A549 (cell line): ENCODE results near the gene RPL5. TPM values are rescaled to one million over a fixed set of nuclear protein-coding genes. Genes with fewer than 3 reads are reported as not detected.

Experiments
- ATAC-seq, 2 experiments: fragments of 200-7000 bp in 1 of 2; fragments of >200 bp in 1 of 2; cut with Nextera tagmentation in 1 of 2; cut with Tn5 transposase in 1 of 2; 3 replicates each; pipeline versions ENCODE4 v1.8.0 to v1.9.1; 2018 to 2020; ENCODE audit warnings: mild to moderate bottlenecking in 1 of 2, moderate library complexity in 1 of 2
- CTCF ChIA-PET: fragments of 300-600 bp; sonication (Branson Sonifier 250); formaldehyde crosslinking; extraction: SDS; loops from one replicate; lab custom pipeline; 2021; ENCODE audit warnings: antibody characterized with exemption, inconsistent platforms; lab: Yijun Ruan, JAX
- POLR2A ChIA-PET: fragments of 350-600 bp; formaldehyde crosslinking; extraction: SDS; loops from one replicate; lab custom pipeline; 2021; ENCODE audit warnings: antibody characterized with exemption, inconsistent platforms; lab: Yijun Ruan, JAX
- DNase-seq, 2 experiments: peaks; one replicate each; pipeline versions ENCODE4 v3.0.0 to v3.0.0-alpha.2; 2011 to 2016; ENCODE audit warnings: low read depth in 1 of 2, low spot score in 1 of 2
- FAIRE-seq: peaks from 2 replicates; lab custom pipeline; 2011; peaks lifted over from hg19 to GRCh38; lab: Jason Lieb, UNC
- H3K27ac ChIP-seq, 2 experiments: fragments of >200 bp; sonication (Bioruptor Twin); formaldehyde crosslinking; 3 replicates each; pipeline ENCODE4 v1.5.1; 2016 to 2017
- H3K4me1 ChIP-seq: fragments of >200 bp; sonication (Bioruptor Twin); formaldehyde crosslinking; 3 replicates; pipeline ENCODE4 v1.6.1; 2016
- H3K4me2 ChIP-seq: fragments of >200 bp; sonication (Bioruptor Twin); formaldehyde crosslinking; 3 replicates; pipeline ENCODE4 v1.6.1; 2016
- H3K4me3 ChIP-seq: fragments of >200 bp; sonication (Bioruptor Twin); formaldehyde crosslinking; 3 replicates; pipeline ENCODE4 v1.5.1; 2016
- H3K9me3 ChIP-seq: fragments of >200 bp; sonication (Bioruptor Twin); formaldehyde crosslinking; 3 replicates; pipeline ENCODE4 v1.6.1; 2016
- BHLHE40 ChIP-seq: IDR thresholded peaks from 2 replicates; pipeline ENCODE4 v1.6.1; 2012; ENCODE audit warnings: low read depth, low read length, inconsistent platforms
- CBX2 ChIP-seq: fragments of 200-600 bp; sonication (generic); IDR thresholded peaks from 2 replicates; pipeline ENCODE4 v1.6.1; 2016; ENCODE audit warnings: low read depth, mild to moderate bottlenecking, borderline replicate concordance
- CBX8 ChIP-seq: fragments of 200-600 bp; sonication (generic); IDR thresholded peaks from 2 replicates; pipeline ENCODE4 v1.6.1; 2016
- CHD2 ChIP-seq: fragments of 150-350 bp; IDR thresholded peaks from 2 replicates; pipeline ENCODE4 v1.6.1; 2014; ENCODE audit warnings: low read length; ENCODE audit not compliant: partially characterized antibody
- E2F6 ChIP-seq: IDR thresholded peaks from 2 replicates; pipeline ENCODE4 v1.6.1; 2012; ENCODE audit warnings: low read depth, borderline replicate concordance
- EHMT2 ChIP-seq: fragments of 200-600 bp; sonication (generic); IDR thresholded peaks from 2 replicates; pipeline ENCODE4 v1.6.1; 2016; ENCODE audit warnings: antibody characterized with exemption, low read depth, mild to moderate bottlenecking, moderate library complexity
- EP300 ChIP-seq, 2 experiments: fragments of >200 bp; sonication (Bioruptor Twin); formaldehyde crosslinking; IDR thresholded peaks; 2 replicates in 1 of 2; 3 replicates in 1 of 2; pipeline ENCODE4 v1.6.1; 2016 to 2017
- FOXS1 ChIP-seq: fragments of 250-450 bp; sonication (Bioruptor Pico); IDR thresholded peaks from 2 replicates; pipeline ENCODE4 v1.5.0; 2020; ENCODE audit warnings: mild to moderate bottlenecking, moderate library complexity
- GATA3 ChIP-seq: IDR thresholded peaks from 2 replicates; pipeline ENCODE4 v1.6.1; 2012; ENCODE audit warnings: borderline replicate concordance
- HOXA7 ChIP-seq: fragments of 250-450 bp; sonication (Bioruptor Pico); IDR thresholded peaks from 2 replicates; pipeline ENCODE4 v1.5.0; 2020; ENCODE audit warnings: mild to moderate bottlenecking, moderate library complexity
- HOXB5 ChIP-seq: fragments of 250-450 bp; sonication (Bioruptor Pico); IDR thresholded peaks from 2 replicates; pipeline ENCODE4 v1.5.0; 2020; ENCODE audit warnings: mild to moderate bottlenecking, moderate library complexity
- KDM5A ChIP-seq: fragments of 200-600 bp; sonication (generic); IDR thresholded peaks from 2 replicates; pipeline ENCODE4 v1.6.1; 2016; ENCODE audit warnings: antibody characterized with exemption, mild to moderate bottlenecking
- NFE2L2 ChIP-seq: fragments of 150-350 bp; conservative IDR thresholded peaks from 2 replicates; pipeline ENCODE4 v1.6.1; 2014; ENCODE audit warnings: low read length
- NR3C1 ChIP-seq: fragments of >200 bp; sonication (Bioruptor Twin); formaldehyde crosslinking; IDR thresholded peaks from 3 replicates; pipeline ENCODE4 v1.6.1; 2017
- PHF8 ChIP-seq: fragments of 200-600 bp; sonication (generic); IDR thresholded peaks from 2 replicates; pipeline ENCODE4 v1.6.1; 2016; ENCODE audit warnings: low read depth, mild to moderate bottlenecking, antibody characterized with exemption, moderate library complexity, borderline replicate concordance
- POLR2A ChIP-seq: IDR thresholded peaks from 2 replicates; pipeline ENCODE4 v1.6.1; 2012; ENCODE audit warnings: mild to moderate bottlenecking, low read length
- POLR2AphosphoS2 ChIP-seq: conservative IDR thresholded peaks from 2 replicates; pipeline ENCODE4 v1.6.1; 2012; ENCODE audit warnings: low read length, improper control_type of control experiment, inconsistent platforms
- RARB ChIP-seq: fragments of 250-450 bp; sonication (Bioruptor Pico); IDR thresholded peaks from 2 replicates; pipeline ENCODE4 v1.8.0; 2021; ENCODE audit warnings: mild to moderate bottlenecking, moderate library complexity
- RFX5 ChIP-seq: fragments of 450-650 bp; IDR thresholded peaks from 2 replicates; pipeline ENCODE4 v1.7.1; 2014; ENCODE audit warnings: antibody characterized with exemption, mild to moderate bottlenecking, moderate library complexity
- RNF2 ChIP-seq: fragments of 200-600 bp; sonication (generic); IDR thresholded peaks from 2 replicates; pipeline ENCODE4 v1.6.1; 2016; ENCODE audit warnings: low read depth, mild to moderate bottlenecking, antibody characterized with exemption, moderate library complexity, borderline replicate concordance
- SMC3 ChIP-seq: fragments of >200 bp; sonication (Bioruptor Twin); formaldehyde crosslinking; IDR thresholded peaks from 3 replicates; pipeline ENCODE4 v1.6.1; 2018; ENCODE audit warnings: inconsistent platforms
- TP53 ChIP-seq: fragments of 250-450 bp; sonication (Bioruptor Pico); IDR thresholded peaks from 2 replicates; pipeline ENCODE4 v1.5.0; 2021; ENCODE audit warnings: mild to moderate bottlenecking, moderate library complexity
- ZFP36 ChIP-seq: fragments of 450-650 bp; IDR thresholded peaks from 2 replicates; pipeline ENCODE4 v1.6.1; 2014; ENCODE audit warnings: borderline replicate concordance; ENCODE audit not compliant: partially characterized antibody
- ZNF302 ChIP-seq: fragments of 250-450 bp; sonication (Bioruptor Pico); IDR thresholded peaks from 2 replicates; pipeline ENCODE4 v1.9.0; 2021; ENCODE audit warnings: inconsistent platforms, mild to moderate bottlenecking, moderate library complexity
- WGBS: methylation state at CpG from one replicate; pipeline ENCODE4 v1.1.6; 2017; ENCODE audit errors: missing lambda C conversion rate; 5-methylcytosine and 5-hydroxymethylcytosine counted together
- polyA plus RNA-seq, 4 experiments: library from polyadenylated mRNA; depleted of rRNA in 3 of 4; stranded (reverse); fragments of >200 nt; fragmentation: RNase III in 1 of 4; extraction: RNeasy Plus Mini Kit Qiagen cat#74134 plus additional on column Dnase treatment in 1 of 4; gene quantifications; 2 replicates in 3 of 4; 3 replicates in 1 of 4; pipeline ENCODE4 v1.2.3, GENCODE V29; 2011 to 2017
- TF ChIP-seq, protein P1 (sequence below): fragments of 150-350 bp; IDR thresholded peaks from 2 replicates; pipeline ENCODE4 v1.6.1; 2014; ENCODE audit warnings: low read depth, mild to moderate bottlenecking, low read length
- TF ChIP-seq, protein P2 (sequence below): fragments of >200 bp; sonication (Bioruptor Twin); formaldehyde crosslinking; IDR thresholded peaks from 2 replicates; pipeline ENCODE4 v1.6.1; 2016
- TF ChIP-seq, protein P3 (sequence below): fragments of 250-450 bp; sonication (Bioruptor Pico); IDR thresholded peaks from 2 replicates; pipeline ENCODE4 v1.5.0; 2021; ENCODE audit warnings: mild to moderate bottlenecking, moderate library complexity, borderline replicate concordance
- TF ChIP-seq, protein P4 (sequence below): fragments of 250-450 bp; sonication (Bioruptor Pico); IDR thresholded peaks from 2 replicates; pipeline ENCODE4 v1.5.0; 2020; ENCODE audit warnings: low read depth, mild to moderate bottlenecking, moderate library complexity

RPL5 gene
- polyA plus RNA-seq, 2 of the 4 experiments (the other 2 are of a cell fraction): 1,222 to 2,015 TPM

DNA sequence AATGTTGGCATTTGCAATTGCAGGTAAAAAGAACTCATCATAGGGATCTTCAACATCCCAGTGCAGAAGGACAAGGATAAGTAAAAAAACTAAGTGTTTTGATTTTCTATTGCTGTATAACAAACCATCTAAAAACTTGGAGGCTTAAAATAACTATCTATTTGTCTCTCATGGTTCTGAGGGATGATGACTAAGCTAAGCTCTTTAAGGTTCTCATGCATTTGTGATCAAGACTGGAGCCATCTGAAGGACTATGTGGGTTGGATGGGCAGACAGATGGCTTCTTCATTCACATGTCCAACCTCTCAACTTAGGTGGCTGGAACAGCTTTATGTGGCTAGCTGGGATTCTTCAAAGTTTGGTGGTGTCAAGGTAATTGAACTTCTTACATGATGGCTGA, 51.5 kb downstream of the RPL5 start:
- ATAC-seq (no peak), DNase-seq (no peak), FAIRE-seq (no peak)
- H3K27ac ChIP-seq: no peak overlapping the region
- no peak overlapping the region for H3K4me3 ChIP-seq
- no peak overlapping the region for H3K4me2 ChIP-seq
- ChIA-PET POLR2A (no interaction called here), CTCF (interaction anchor here (1.9 to 3.1 kb wide), 2 partner anchors 24 to 111 kb away, joined by 6 to 17 read pairs; no protein-coding TSS in a partner anchor)
- H3K9me3 ChIP-seq: no peaks in the 10 kb centered on the region
- TF ChIP-seq PHF8: no peak
- TF ChIP-seq, protein P1, sequence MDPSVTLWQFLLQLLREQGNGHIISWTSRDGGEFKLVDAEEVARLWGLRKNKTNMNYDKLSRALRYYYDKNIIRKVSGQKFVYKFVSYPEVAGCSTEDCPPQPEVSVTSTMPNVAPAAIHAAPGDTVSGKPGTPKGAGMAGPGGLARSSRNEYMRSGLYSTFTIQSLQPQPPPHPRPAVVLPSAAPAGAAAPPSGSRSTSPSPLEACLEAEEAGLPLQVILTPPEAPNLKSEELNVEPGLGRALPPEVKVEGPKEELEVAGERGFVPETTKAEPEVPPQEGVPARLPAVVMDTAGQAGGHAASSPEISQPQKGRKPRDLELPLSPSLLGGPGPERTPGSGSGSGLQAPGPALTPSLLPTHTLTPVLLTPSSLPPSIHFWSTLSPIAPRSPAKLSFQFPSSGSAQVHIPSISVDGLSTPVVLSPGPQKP: no peak
- TF ChIP-seq, protein P2, sequence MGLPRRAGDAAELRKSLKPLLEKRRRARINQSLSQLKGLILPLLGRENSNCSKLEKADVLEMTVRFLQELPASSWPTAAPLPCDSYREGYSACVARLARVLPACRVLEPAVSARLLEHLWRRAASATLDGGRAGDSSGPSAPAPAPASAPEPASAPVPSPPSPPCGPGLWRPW: no peak
- no peaks in the 10 kb centered on the region for H3K4me1 ChIP-seq

DNA sequence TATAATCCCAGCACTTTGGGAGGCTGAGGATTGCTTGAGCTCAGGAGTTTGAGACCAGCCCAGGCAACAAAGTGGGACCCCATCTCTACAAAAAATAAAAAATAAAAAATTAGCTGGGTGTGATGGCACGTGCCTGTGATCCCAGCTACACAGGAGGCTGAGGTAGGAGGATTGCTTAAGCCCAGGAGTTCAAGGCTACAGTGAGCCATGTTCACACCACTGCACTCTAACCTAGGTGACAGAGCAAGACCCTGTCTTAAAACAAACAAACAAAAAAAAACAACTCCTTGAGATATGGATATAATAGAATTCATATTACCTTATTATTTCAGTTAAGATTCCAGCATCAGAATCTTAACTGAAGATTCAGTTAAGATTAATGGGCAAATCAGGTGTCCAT, 52.4 kb downstream of the RPL5 start:
- peaks cover 5% of the 10 kb centered on the region; the same call in 1 of the 3 replicates for H3K9me3 ChIP-seq
- no peak overlapping the region for H3K4me3 ChIP-seq
- CTCF ChIA-PET: interaction anchor here (1.9 to 3.1 kb wide), 2 partner anchors 25 to 110 kb away, joined by 6 to 17 read pairs; no protein-coding TSS in a partner anchor
- whole genome bisulfite sequencing: 83% methylated on average over 1 of the region's 1 CpG
- no peak for FAIRE-seq
- H3K4me2 ChIP-seq: no peak overlapping the region
- TF ChIP-seq HOXB5 (CRISPR knock-in tag) (no peak), CBX2 (no peak), BHLHE40 (no peak), FOXS1 (CRISPR knock-in tag) (no peak), ZFP36 (no peak), NR3C1 (no peak), NFE2L2 (no peak), KDM5A (no peak), RFX5 (no peak)
- TF ChIP-seq, protein P3, sequence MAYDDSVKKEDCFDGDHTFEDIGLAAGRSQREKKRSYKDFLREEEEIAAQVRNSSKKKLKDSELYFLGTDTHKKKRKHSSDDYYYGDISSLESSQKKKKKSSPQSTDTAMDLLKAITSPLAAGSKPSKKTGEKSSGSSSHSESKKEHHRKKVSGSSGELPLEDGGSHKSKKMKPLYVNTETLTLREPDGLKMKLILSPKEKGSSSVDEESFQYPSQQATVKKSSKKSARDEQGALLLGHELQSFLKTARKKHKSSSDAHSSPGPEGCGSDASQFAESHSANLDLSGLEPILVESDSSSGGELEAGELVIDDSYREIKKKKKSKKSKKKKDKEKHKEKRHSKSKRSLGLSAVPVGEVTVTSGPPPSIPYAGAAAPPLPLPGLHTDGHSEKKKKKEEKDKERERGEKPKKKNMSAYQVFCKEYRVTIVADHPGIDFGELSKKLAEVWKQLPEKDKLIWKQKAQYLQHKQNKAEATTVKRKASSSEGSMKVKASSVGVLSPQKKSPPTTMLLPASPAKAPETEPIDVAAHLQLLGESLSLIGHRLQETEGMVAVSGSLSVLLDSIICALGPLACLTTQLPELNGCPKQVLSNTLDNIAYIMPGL (CRISPR knock-in tag): no peak
- no peak for DNase-seq
- H3K27ac ChIP-seq: no peak overlapping the region
- POLR2A ChIA-PET: no interaction called here
- ATAC-seq: no peak
- no peaks in the 10 kb centered on the region for H3K4me1 ChIP-seq

- ChIA-PET POLR2A (no interaction called here), CTCF (interaction anchor here (1.1 to 1.9 kb wide), 2 partner anchors 74 to 107 kb away, joined by 3 to 8 read pairs; no protein-coding TSS in a partner anchor)
- no peak for TF ChIP-seq SMC3
- TF ChIP-seq, protein P4, sequence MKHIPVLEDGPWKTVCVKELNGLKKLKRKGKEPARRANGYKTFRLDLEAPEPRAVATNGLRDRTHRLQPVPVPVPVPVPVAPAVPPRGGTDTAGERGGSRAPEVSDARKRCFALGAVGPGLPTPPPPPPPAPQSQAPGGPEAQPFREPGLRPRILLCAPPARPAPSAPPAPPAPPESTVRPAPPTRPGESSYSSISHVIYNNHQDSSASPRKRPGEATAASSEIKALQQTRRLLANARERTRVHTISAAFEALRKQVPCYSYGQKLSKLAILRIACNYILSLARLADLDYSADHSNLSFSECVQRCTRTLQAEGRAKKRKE (CRISPR knock-in tag): no peak
- TF ChIP-seq CBX2: no peak
- no peak for TF ChIP-seq E2F6
- TF ChIP-seq ZNF302 (CRISPR knock-in tag): no peak
- no peak for TF ChIP-seq RNF2
- no peak for TF ChIP-seq EHMT2
- TF ChIP-seq GATA3: no peak
- no peak for TF ChIP-seq CHD2
- TF ChIP-seq CBX8: no peak
- no peak for TF ChIP-seq POLR2AphosphoS2
- TF ChIP-seq EP300 (IDR thresholded peaks at IDR 0.05): no peak
- no peak for TF ChIP-seq BHLHE40
- TF ChIP-seq POLR2A: no peak
- no peak for TF ChIP-seq HOXA7 (CRISPR knock-in tag)
- no peak for TF ChIP-seq TP53 (CRISPR knock-in tag)
- no peak for TF ChIP-seq RARB (CRISPR knock-in tag)
- no peak overlapping the region for H3K4me2 ChIP-seq
- no peak overlapping the region for H3K4me3 ChIP-seq
- DNase-seq: no peak
- 63% methylated on average over 2 of the region's 2 CpGs for WGBS
- H3K4me1 ChIP-seq: no peaks in the 10 kb centered on the region
- FAIRE-seq: no peak
- peaks cover 15% of the 10 kb centered on the region; the same call in 2 of the 3 replicates for H3K9me3 ChIP-seq
- ATAC-seq: no peak
- H3K27ac ChIP-seq: no peak overlapping the region
Measured at GRCh38 chr1:92886886-92887419, 55.1 kb downstream of the RPL5 start.
